VCaP (cell line): ENCODE data around the gene TP63.

Experiments used
- H3K27ac ChIP-seq: fragments of 450-650 bp; 2 replicates; pipeline ENCODE4 v1.5.1; 2017
- TF ChIP-seq, protein P1 (sequence below): fragments of 450-650 bp; conservative IDR thresholded peaks from 2 replicates; pipeline ENCODE4 v1.5.1; 2017; ENCODE audit warnings: mild to moderate bottlenecking, moderate library complexity

The TP63 gene

DNA sequence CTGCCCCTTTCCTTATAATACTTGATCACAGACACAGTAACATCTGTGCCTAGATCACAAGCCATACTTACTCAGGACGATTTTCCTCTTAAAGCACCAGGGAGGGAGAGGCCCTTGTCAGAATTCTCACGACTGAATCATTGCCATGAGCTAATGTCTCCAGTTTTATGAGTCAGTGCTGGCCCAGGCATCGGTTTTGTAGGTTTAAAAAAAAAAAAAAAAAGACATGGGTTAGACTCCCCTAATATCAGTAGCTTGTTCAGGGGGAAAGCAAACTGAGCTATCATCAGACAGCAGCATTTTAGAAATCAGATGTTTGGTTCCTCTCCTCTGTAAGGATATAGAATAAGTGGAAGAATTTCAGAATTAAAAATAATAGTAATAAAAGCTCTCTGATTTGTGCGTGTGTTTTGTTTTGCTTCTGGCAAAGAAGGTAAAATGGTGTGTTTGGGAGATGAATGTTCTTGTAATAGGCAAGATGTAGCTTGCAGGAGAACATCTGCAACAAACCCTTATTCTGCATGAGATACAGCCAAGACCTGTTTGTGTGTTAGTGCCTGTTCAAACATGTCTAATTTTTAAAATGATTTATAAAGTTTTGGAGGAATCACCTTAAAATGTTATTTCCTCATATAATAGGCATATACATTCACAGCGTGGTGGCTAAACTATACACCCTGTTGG, 193.6 kb downstream of the TP63 start:
- no peak overlapping the region for H3K27ac ChIP-seq
- TF ChIP-seq, protein P1, sequence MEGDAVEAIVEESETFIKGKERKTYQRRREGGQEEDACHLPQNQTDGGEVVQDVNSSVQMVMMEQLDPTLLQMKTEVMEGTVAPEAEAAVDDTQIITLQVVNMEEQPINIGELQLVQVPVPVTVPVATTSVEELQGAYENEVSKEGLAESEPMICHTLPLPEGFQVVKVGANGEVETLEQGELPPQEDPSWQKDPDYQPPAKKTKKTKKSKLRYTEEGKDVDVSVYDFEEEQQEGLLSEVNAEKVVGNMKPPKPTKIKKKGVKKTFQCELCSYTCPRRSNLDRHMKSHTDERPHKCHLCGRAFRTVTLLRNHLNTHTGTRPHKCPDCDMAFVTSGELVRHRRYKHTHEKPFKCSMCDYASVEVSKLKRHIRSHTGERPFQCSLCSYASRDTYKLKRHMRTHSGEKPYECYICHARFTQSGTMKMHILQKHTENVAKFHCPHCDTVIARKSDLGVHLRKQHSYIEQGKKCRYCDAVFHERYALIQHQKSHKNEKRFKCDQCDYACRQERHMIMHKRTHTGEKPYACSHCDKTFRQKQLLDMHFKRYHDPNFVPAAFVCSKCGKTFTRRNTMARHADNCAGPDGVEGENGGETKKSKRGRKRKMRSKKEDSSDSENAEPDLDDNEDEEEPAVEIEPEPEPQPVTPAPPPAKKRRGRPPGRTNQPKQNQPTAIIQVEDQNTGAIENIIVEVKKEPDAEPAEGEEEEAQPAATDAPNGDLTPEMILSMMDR = no peak

DNA sequence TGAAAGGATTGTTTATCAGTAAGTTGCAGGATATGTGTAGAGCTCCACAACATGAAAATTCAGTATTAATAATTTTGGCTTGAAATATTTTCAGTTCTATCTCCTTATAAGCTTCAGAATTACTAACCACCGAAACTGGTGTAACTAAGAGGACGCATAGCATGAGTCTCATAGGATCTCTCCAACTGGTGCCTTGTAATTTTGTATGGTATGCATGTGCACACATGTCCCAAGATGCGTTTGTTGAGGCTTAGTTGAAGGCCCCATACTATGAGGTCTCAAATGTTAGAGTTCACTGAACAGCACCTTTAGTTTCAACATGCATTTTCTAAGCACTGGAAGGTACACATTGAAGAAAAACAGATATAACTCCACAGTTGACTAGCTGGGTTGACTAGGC, 195.4 kb downstream of the TP63 start:
- no peak overlapping the region for H3K27ac ChIP-seq
- TF ChIP-seq, protein P1 = no peak

DNA sequence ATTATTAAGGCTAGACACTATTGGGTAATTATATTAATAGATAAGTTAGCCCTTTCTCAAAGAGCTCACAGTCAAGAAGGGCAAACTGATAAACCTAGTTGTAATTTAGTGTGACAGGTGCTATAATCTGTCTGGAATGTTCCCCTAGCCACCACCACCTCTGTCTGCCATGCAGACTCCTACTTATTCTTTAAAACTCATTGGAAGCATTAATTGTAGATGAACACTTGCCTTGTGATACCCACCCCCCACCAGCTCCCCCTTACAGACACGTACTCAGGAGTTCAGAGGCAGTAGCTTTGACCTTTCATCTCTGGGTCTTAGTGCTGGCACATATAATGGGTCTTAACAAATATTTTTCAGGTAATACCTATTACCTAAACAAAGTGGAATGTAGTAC, 195.9 kb downstream of the TP63 start:
- TF ChIP-seq, protein P1 = no peak

DNA sequence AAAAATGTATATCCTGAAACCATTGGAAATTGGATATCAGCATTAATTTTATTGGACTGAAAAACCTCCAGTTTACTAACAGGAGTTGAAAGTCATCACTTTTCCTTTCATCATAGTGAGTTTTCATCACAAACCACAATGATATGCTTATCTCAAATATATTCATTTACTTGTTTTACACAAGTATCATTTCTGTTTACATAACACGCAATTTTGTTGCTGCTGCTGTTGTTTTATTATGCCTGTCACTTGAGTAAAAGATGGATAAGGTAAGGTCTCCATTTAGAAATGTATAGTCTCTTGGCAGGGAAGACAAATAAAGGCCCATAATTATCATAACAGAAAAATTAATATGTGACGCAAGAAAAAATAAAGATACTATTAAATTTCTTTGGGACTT, 199.2 kb downstream of the TP63 start:
- no peak overlapping the region for H3K27ac ChIP-seq
- TF ChIP-seq, protein P1 = no peak

More for the DNA sequence above, 195.9 kb downstream of the TP63 start:
- no peak overlapping the region for H3K27ac ChIP-seq

DNA sequence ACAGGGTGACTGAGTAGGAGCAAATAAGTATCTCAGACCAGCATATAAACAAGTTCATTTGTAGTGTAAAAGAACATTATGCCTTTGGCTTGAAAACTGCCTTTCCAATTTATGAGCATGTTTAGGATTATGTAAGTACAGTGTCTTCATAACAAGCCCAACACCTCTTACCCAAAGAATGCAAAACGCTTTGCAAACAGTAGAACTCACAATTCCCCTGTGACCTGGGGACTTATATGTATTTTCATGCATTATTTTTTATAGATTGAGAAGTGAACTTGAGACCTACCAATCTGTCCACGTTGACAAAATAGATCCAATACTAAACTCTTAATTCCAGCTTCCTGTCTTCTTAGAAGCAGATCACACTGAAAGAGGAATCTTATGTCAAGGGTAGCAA, 202.1 kb downstream of the TP63 start:
- TF ChIP-seq, protein P1 = no peak
- no peak overlapping the region for H3K27ac ChIP-seq

DNA sequence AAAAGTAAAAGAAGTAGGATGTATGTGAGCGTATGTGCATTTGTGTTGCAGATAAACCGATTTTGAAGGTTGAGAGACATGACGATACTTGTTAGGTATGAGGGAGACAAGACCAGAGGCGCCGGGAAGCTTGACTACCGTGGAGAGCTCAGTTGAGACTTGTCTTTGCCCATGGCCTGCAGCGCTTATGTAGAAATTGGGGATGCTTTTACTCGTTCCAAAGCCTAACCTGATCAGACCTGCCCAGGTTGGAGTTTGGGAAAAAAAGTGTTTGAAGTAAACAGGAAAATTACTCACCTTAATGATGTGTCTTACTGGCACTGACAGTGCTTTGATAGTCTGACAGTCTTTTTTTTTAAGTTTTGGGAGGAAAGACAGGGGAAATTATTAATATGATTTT, 202.8 kb downstream of the TP63 start:
- H3K27ac ChIP-seq = no peak overlapping the region
- TF ChIP-seq, protein P1 = no peak

- no peak overlapping the region for H3K27ac ChIP-seq
- TF ChIP-seq, protein P1 = no peak
Measured at GRCh38 chr3:189834462-189834861, 203.3 kb downstream of the TP63 start.
